Kidney (tissue), 14 donors: ENCODE results near the gene C2CD4B. TPM values are rescaled to one million over a fixed set of nuclear protein-coding genes. Genes with fewer than 3 reads are reported as not detected.

ENCODE experiments used
- DNase-seq, 5 donors: peaks; one replicate each; pipeline ENCODE4 v3.0.0-alpha.2; 2013 to 2020
- FAIRE-seq: peaks from 2 replicates; lab custom pipeline; 2012; peaks lifted over from hg19 to GRCh38; lab: Jason Lieb, UNC
- H3K27ac ChIP-seq, 2 donors: one replicate each; pipeline ENCODE4 v1.7.0; 2013; ENCODE audit warnings: low read depth in 2 of 2, low read length in 2 of 2, inconsistent platforms in 1 of 2
- H3K27me3 ChIP-seq: one replicate; pipeline ENCODE4 v1.7.1; 2013; ENCODE audit warnings: low read length, inconsistent platforms; ENCODE audit not compliant: control insufficient read depth, insufficient read depth
- H3K36me3 ChIP-seq, 3 donors: one replicate each; pipeline versions ENCODE4 v1.7.0 to v1.7.1; 2013; ENCODE audit warnings: low read length in 3 of 3, control low read depth in 1 of 3, inconsistent platforms in 1 of 3; ENCODE audit not compliant: insufficient read depth in 3 of 3, control insufficient read depth in 2 of 3
- H3K4me1 ChIP-seq, 3 donors: one replicate each; pipeline versions ENCODE4 v1.7.0 to v1.7.1; 2013; ENCODE audit warnings: low read length in 3 of 3, inconsistent platforms in 1 of 3, low read depth in 1 of 3; ENCODE audit not compliant: control insufficient read depth in 2 of 3, insufficient read depth in 2 of 3
- H3K4me3 ChIP-seq, 3 donors: one replicate each; pipeline versions ENCODE4 v1.7.0 to v1.8.1; 2013; ENCODE audit warnings: low read length in 3 of 3, control low read depth in 1 of 3, inconsistent platforms in 1 of 3
- H3K9ac ChIP-seq, 3 donors: one replicate each; pipeline versions ENCODE4 v1.7.0 to v1.7.1; 2013; ENCODE audit warnings: low read length in 3 of 3, control low read depth in 1 of 3, inconsistent platforms in 1 of 3
- H3K9me3 ChIP-seq, 3 donors: one replicate each; pipeline versions ENCODE4 v1.7.0 to v1.7.1; 2013; ENCODE audit warnings: low read length in 3 of 3, control low read depth in 1 of 3, inconsistent platforms in 1 of 3; ENCODE audit not compliant: control insufficient read depth in 2 of 3, insufficient read depth in 1 of 3
- CTCF ChIP-seq: IDR thresholded peaks from 3 replicates; pipeline ENCODE4 v1.5.1; 2012; ENCODE audit warnings: mild to moderate bottlenecking, moderate library complexity, borderline replicate concordance; ENCODE audit not compliant: insufficient read depth; ENCODE audit errors: extremely low read depth
- intact Hi-C: fragments of 100-400 bp; cut with DNase I; formaldehyde crosslinking; loops from one replicate; pipeline ENCODE4 v1.11.1; 2022
- polyA plus RNA-seq: library from polyadenylated mRNA; stranded (reverse); fragments of 350-450 nt; fragmentation: Illumina TruSeq; extraction: RNeasy Lipid Tissue Mini Kit (QIAGEN cat#74804); gene quantifications from one replicate; pipeline ENCODE4 v1.2.3, GENCODE V29; 2014; ENCODE audit warnings: low read depth, low replicate concordance; ENCODE audit not compliant: insufficient read depth
- total RNA-seq: library from RNA; stranded (reverse); fragmentation: NEBNext Ultra II Directional; extraction: Animal tissue kit (Norgen Biotek cat#: 25700); gene quantifications from one replicate; pipeline ENCODE4 v1.2.1, GENCODE V29; 2021
- donor health status: control.
- donor health status: control.
- donor health status: control.
- donor health status: control.
- donor health status: control.
- donor health status: DM: yes; HTN: yes; CAD: no.
- donor health status: Normal renal cell carcinoma (clear cell type).

The C2CD4B gene
- total and polyA plus RNA-seq, 2 donors from 2014 or later, result 0.26 to 4.2 TPM

- Histone ChIP-seq H3K9me3 (no peaks in the 10 kb centered on the region), H3K4me3 (peak overlapping the region in 1 of 3 donors; percentile 0), H3K27ac (peak overlapping the region in 1 of 2 donors; percentile 20), H3K9ac (no peak overlapping the region), H3K4me1 (peaks cover 0 to 8% (median 0%) of the 10 kb centered on the region in 3 donors), H3K27me3 (peaks cover 9% of the 10 kb centered on the region), H3K36me3 (no peaks in the 10 kb centered on the region)
- DNase-seq (peak; percentile 27 to 75 (median 45)), FAIRE-seq (no peak)
- intact Hi-C loops, result no loop called here
- no peak for TF ChIP-seq CTCF
These were observed 1.1 kb downstream of the C2CD4B start for GRCh38 chr15:62164014-62164395.

- H3K27me3 ChIP-seq, result peaks cover 9% of the 10 kb centered on the region
- H3K36me3 ChIP-seq, result no peaks in the 10 kb centered on the region
- H3K4me3 ChIP-seq, result peak overlapping the region in 1 of 3 donors; percentile 0
- H3K9me3 ChIP-seq, result no peaks in the 10 kb centered on the region
- H3K9ac ChIP-seq, result no peak overlapping the region
- TF ChIP-seq CTCF, result no peak
- H3K4me1 ChIP-seq, result peaks cover 0 to 8% (median 0%) of the 10 kb centered on the region in 3 donors
- intact Hi-C loops, result no loop called here
- peak overlapping the region in 1 of 2 donors; percentile 20 for H3K27ac ChIP-seq
- FAIRE-seq, result no peak
- no peak for DNase-seq
These were observed 1.6 kb downstream of the C2CD4B start for GRCh38 chr15:62163397-62164013.

GRCh38 chr15:62153228-62153627 lies 11.9 kb downstream of the C2CD4B start:
- FAIRE-seq (no peak), DNase-seq (no peak)
- H3K9me3 ChIP-seq, result no peaks in the 10 kb centered on the region
- H3K36me3 ChIP-seq, result no peaks in the 10 kb centered on the region
- intact Hi-C loops, result loop anchor here (5.0 kb wide), 1 partner anchor 61 kb away; no protein-coding TSS in a partner anchor
- H3K9ac ChIP-seq, result no peak overlapping the region
- H3K27ac ChIP-seq, result no peak overlapping the region
- H3K4me1 ChIP-seq, result no peaks in the 10 kb centered on the region
- no peak overlapping the region for H3K4me3 ChIP-seq
- no peaks in the 10 kb centered on the region for H3K27me3 ChIP-seq
- no peak for TF ChIP-seq CTCF
